HG03135 (cell line): ENCODE measurements around the gene ADIRF.
"Not testable (repeated sequence)": the region's sequence is repeated elsewhere in the genome, so short reads cannot be mapped to it uniquely, and the experiment has no call there.

ENCODE experiments used
- ATAC-seq: cut with Tn5 transposase; IDR thresholded peaks from one replicate; pipeline ENCODE4 v1.9.1; 2021; ENCODE audit warnings: mild to moderate bottlenecking, moderate library complexity; ENCODE audit not compliant: unreplicated experiment

The ADIRF gene

DNA sequence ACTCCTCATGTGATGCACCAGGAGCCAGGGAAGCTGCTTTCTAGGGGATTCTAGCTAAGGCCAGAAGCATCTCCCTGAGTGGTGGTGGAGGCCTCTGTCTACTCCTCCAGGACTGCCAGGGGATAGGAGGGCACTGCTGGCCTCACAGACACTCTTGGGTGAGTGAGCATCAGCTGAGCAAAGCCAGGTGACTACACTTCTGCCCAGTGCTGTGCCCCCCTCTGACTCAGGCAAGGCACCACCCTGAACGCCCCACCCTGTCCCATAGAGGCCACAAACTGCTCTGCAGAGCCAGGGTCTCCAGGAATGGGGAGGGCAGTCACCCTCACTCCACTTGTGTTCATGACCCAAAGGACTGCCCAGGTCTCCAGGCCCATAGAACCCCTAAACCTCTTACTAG, 51.2 kb downstream of the ADIRF start:
- not testable (repeated sequence) for ATAC-seq

DNA sequence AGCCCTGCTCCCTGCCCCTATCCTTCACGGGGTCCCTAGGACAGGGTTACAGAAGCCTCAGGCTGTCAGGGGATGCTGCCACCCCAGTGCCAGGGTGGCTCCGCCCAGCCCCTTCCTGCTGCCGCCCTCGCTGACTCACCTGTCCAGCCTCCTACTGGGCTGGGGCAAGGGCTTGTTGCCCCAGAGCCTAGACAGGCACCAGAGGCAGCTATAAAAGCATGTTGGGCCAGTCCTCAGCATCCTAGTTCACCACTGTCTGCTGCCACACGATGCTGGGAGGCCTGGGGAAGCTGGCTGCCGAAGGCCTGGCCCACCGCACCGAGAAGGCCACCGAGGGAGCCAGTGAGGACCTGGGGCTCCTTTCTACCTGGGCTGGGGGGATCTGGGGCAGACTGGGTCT, 51.8 kb downstream of the ADIRF start, which contains the start of gene FAM25A:
TSS of gene FAM25A (plus strand) at position 239 of the 400 bp plus-strand sequence. CDS start at position 270, 31 bp downstream.
- ATAC-seq: not testable (repeated sequence)
